ENCODE data around the gene CNFN.

CNFN gene

DNA sequence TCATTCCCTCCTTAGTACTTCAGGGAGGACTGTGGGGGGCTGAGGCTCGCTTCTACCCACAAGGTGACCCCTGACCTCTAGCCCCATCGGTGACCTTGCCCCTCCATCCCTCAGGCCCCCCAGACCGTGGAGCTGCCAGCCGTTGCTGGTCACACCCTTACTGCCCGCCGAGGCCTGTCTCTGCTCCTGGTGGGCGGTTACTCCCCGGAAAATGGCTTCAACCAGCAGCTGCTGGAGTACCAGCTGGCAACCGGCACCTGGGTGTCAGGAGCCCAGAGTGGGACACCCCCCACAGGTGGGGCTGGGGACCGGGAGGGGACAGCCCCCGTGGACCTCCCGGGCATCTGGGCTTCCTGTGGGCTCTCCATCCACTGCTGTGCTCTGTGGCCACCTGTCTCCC lies 32.8 kb downstream of the CNFN start:
- H4K91ac ChIP-seq (ENCODE audit: low read depth, low read length) = no peak overlapping the region
- no peak overlapping the region for H2BK120ac ChIP-seq (ENCODE audit: insufficient read depth, low read length, poor library complexity)
- H4K12ac ChIP-seq (ENCODE audit: low read depth, low read length) = no peak overlapping the region
- no peak overlapping the region for H2AK5ac ChIP-seq (ENCODE audit: low read length)
- no peak overlapping the region for H3K4me2 ChIP-seq (ENCODE audit: low read length)
- H3K79me2 ChIP-seq (ENCODE audit: control insufficient read depth, insufficient read depth, low read length, poor library complexity) = no peaks in the 10 kb centered on the region
- no peak overlapping the region for H3K4me3 ChIP-seq (ENCODE audit: low read depth, low read length)
- no peak overlapping the region for H2BK5ac ChIP-seq (ENCODE audit: low read depth, low read length, poor library complexity)
- H3K79me1 ChIP-seq (ENCODE audit: low read length) = no peaks in the 10 kb centered on the region
- H2BK12ac ChIP-seq (ENCODE audit: low read length) = no peak overlapping the region
- H3K23ac ChIP-seq (ENCODE audit: low read length) = no peak overlapping the region
- H3K4me1 ChIP-seq (ENCODE audit: control insufficient read depth in 1 of 2, insufficient read depth in 2 of 2, low read length in 2 of 2) = peaks cover 5 to 6% of the 10 kb centered on the region in 2 experiments
- H3K27me3 ChIP-seq (ENCODE audit: insufficient read depth, low read length) = no peaks in the 10 kb centered on the region
- peaks cover 36 to 43% of the 10 kb centered on the region in 2 experiments for H3K36me3 ChIP-seq (ENCODE audit: control insufficient read depth in 1 of 2, insufficient read depth in 2 of 2, low read length in 2 of 2)
- no peak overlapping the region for H3K18ac ChIP-seq (ENCODE audit: low read length)
- no peak overlapping the region for H3K9ac ChIP-seq (ENCODE audit: low read length)
- no peak overlapping the region for H3K27ac ChIP-seq (ENCODE audit: low read depth, low read length)
- no peak overlapping the region for H3K14ac ChIP-seq (ENCODE audit: low read length)
- no peak for DNase-seq
- peaks cover 2% of the 10 kb centered on the region for H3K9me3 ChIP-seq (ENCODE audit: insufficient read depth, low read depth, low read length)
- H4K8ac ChIP-seq (ENCODE audit: low read depth, low read length) = no peak overlapping the region
- H3K4ac ChIP-seq (ENCODE audit: low read depth, low read length) = no peak overlapping the region
- no peak overlapping the region for H2AFZ ChIP-seq (ENCODE audit: insufficient read depth, low read length, poor library complexity)
- no CpG with 5 or more reads among the region's 12 CpGs for WGBS (ENCODE audit: extremely low coverage, insufficient coverage, insufficient read length)

DNA sequence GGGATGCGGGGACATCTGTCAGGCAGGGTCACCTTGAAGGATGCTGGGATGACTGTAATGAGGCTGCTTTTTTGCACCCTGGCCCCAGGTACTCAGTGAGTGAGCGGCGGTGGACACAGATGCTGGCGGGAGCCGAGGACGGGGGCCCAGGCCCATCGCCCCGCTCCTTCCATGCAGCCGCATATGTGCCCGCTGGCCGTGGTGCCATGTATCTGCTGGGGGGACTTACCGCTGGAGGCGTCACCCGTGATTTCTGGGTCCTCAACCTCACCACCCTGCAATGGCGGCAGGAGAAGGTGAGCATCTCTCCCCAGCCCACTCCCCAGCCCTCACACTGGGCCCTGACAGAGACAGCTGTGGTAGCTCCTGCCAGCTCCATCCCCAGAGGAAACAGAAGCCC lies 33.4 kb downstream of the CNFN start:
- Histone ChIP-seq H3K36me3 (ENCODE audit: control insufficient read depth in 1 of 2, insufficient read depth in 2 of 2, low read length in 2 of 2) (peaks cover 32 to 43% of the 10 kb centered on the region in 2 experiments), H2AK5ac (ENCODE audit: low read length) (no peak overlapping the region), H3K4me1 (ENCODE audit: control insufficient read depth in 1 of 2, insufficient read depth in 2 of 2, low read length in 2 of 2) (peaks cover 5 to 6% of the 10 kb centered on the region in 2 experiments), H4K12ac (ENCODE audit: low read depth, low read length) (no peak overlapping the region), H2BK5ac (ENCODE audit: low read depth, low read length, poor library complexity) (no peak overlapping the region), H3K23ac (ENCODE audit: low read length) (no peak overlapping the region), H3K4ac (ENCODE audit: low read depth, low read length) (no peak overlapping the region), H2BK12ac (ENCODE audit: low read length) (no peak overlapping the region), H2AFZ (ENCODE audit: insufficient read depth, low read length, poor library complexity) (no peak overlapping the region), H3K27me3 (ENCODE audit: insufficient read depth, low read length) (no peaks in the 10 kb centered on the region), H3K14ac (ENCODE audit: low read length) (no peak overlapping the region), H3K18ac (ENCODE audit: low read length) (no peak overlapping the region), H3K4me2 (ENCODE audit: low read length) (no peak overlapping the region), H4K8ac (ENCODE audit: low read depth, low read length) (no peak overlapping the region), H3K4me3 (ENCODE audit: low read depth, low read length) (no peak overlapping the region), H3K9ac (ENCODE audit: low read length) (no peak overlapping the region), H2BK120ac (ENCODE audit: insufficient read depth, low read length, poor library complexity) (no peak overlapping the region), H4K91ac (ENCODE audit: low read depth, low read length) (no peak overlapping the region), H3K9me3 (ENCODE audit: insufficient read depth, low read depth, low read length) (peaks cover 2% of the 10 kb centered on the region), H3K27ac (ENCODE audit: low read depth, low read length) (no peak overlapping the region), H3K79me2 (ENCODE audit: control insufficient read depth, insufficient read depth, low read length, poor library complexity) (no peaks in the 10 kb centered on the region), H3K79me1 (ENCODE audit: low read length) (no peaks in the 10 kb centered on the region)
- WGBS (ENCODE audit: extremely low coverage, insufficient coverage, insufficient read length) = no CpG with 5 or more reads among the region's 15 CpGs
- DNase-seq = no peak

DNA sequence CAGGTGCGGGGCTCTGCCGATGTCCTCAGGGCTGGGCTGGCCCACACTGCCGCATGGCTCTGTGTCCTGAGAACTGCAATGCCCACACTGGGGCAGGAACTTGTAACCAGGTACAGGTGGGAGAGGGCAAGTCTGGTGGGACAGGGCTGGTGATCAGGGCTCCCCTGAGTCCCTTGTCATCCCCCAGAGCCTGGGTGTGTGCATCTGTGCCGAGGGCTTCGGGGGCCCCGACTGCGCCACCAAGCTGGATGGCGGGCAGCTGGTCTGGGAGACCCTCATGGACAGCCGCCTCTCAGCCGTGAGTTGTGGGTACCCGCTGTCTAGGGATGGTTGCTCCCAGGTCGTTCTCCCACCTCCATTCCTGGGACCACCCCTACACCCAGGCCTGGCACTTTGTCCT lies 34.2 kb downstream of the CNFN start:
- no CpG with 5 or more reads among the region's 12 CpGs for WGBS (ENCODE audit: extremely low coverage, insufficient coverage, insufficient read length)
- no peak overlapping the region for H2BK5ac ChIP-seq (ENCODE audit: low read depth, low read length, poor library complexity)
- H4K8ac ChIP-seq (ENCODE audit: low read depth, low read length) = no peak overlapping the region

DNA sequence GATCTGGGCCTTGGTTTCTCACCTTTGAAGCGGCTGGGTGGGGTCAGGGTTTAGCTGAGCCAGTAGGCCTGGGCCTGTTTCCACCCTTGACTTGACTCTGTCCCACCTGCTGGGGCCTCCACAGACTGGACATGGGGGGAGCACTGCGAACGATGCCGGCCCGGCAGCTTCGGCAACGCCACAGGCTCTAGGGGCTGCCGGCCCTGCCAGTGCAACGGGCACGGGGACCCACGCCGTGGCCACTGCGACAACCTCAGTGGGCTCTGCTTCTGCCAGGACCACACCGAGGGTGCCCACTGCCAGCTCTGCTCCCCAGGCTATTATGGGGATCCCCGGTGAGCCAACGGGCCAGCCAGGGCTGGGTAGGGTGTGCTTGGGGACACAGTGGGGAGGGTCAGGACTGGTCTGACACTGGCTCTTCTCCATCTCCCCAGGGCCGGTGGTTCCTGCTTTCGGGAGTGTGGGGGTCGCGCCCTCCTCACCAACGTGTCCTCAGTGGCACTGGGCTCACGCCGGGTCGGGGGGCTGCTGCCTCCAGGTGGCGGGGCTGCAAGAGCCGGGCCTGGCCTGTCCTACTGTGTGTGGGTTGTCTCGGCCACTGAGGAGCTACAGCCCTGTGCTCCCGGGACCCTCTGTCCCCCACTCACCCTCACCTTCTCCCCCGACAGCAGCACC lies 36.6 kb downstream of the CNFN start:
- Histone ChIP-seq H3K27ac (ENCODE audit: low read depth, low read length) (no peak overlapping the region), H3K79me2 (ENCODE audit: control insufficient read depth, insufficient read depth, low read length, poor library complexity) (no peaks in the 10 kb centered on the region), H3K4ac (ENCODE audit: low read depth, low read length) (no peak overlapping the region)

More for the DNA sequence above, 34.2 kb downstream of the CNFN start:
- H4K12ac ChIP-seq (ENCODE audit: low read depth, low read length) = no peak overlapping the region
- no peak overlapping the region for H2BK12ac ChIP-seq (ENCODE audit: low read length)
- H3K14ac ChIP-seq (ENCODE audit: low read length) = no peak overlapping the region
- H3K4me1 ChIP-seq (ENCODE audit: control insufficient read depth in 1 of 2, insufficient read depth in 2 of 2, low read length in 2 of 2) = peaks cover 4 to 6% of the 10 kb centered on the region in 2 experiments
- no peak overlapping the region for H3K4me3 ChIP-seq (ENCODE audit: low read depth, low read length)
- no peak overlapping the region for H3K18ac ChIP-seq (ENCODE audit: low read length)
- no peak overlapping the region for H4K91ac ChIP-seq (ENCODE audit: low read depth, low read length)
- H2AK5ac ChIP-seq (ENCODE audit: low read length) = no peak overlapping the region
- no peaks in the 10 kb centered on the region for H3K27me3 ChIP-seq (ENCODE audit: insufficient read depth, low read length)
- no peak overlapping the region for H3K27ac ChIP-seq (ENCODE audit: low read depth, low read length)
- H3K4me2 ChIP-seq (ENCODE audit: low read length) = no peak overlapping the region
- no peak overlapping the region for H3K4ac ChIP-seq (ENCODE audit: low read depth, low read length)
- H3K79me2 ChIP-seq (ENCODE audit: control insufficient read depth, insufficient read depth, low read length, poor library complexity) = no peaks in the 10 kb centered on the region
- H3K79me1 ChIP-seq (ENCODE audit: low read length) = no peaks in the 10 kb centered on the region
- H3K9ac ChIP-seq (ENCODE audit: low read length) = no peak overlapping the region
- DNase-seq = no peak
- no peak overlapping the region for H2AFZ ChIP-seq (ENCODE audit: insufficient read depth, low read length, poor library complexity)
- peaks cover 2% of the 10 kb centered on the region for H3K9me3 ChIP-seq (ENCODE audit: insufficient read depth, low read depth, low read length)
- H3K36me3 ChIP-seq (ENCODE audit: control insufficient read depth in 1 of 2, insufficient read depth in 2 of 2, low read length in 2 of 2) = peaks cover 32 to 43% of the 10 kb centered on the region in 2 experiments
- no peak overlapping the region for H3K23ac ChIP-seq (ENCODE audit: low read length)
- no peak overlapping the region for H2BK120ac ChIP-seq (ENCODE audit: insufficient read depth, low read length, poor library complexity)

More for the DNA sequence above, 36.6 kb downstream of the CNFN start:
- Histone ChIP-seq H3K4me3 (ENCODE audit: low read depth, low read length) (no peak overlapping the region), H2AFZ (ENCODE audit: insufficient read depth, low read length, poor library complexity) (no peak overlapping the region), H4K8ac (ENCODE audit: low read depth, low read length) (no peak overlapping the region), H2BK5ac (ENCODE audit: low read depth, low read length, poor library complexity) (no peak overlapping the region), H2BK12ac (ENCODE audit: low read length) (no peak overlapping the region), H2AK5ac (ENCODE audit: low read length) (no peak overlapping the region), H3K9ac (ENCODE audit: low read length) (no peak overlapping the region), H4K91ac (ENCODE audit: low read depth, low read length) (no peak overlapping the region), H3K18ac (ENCODE audit: low read length) (no peak overlapping the region), H3K23ac (ENCODE audit: low read length) (no peak overlapping the region), H4K12ac (ENCODE audit: low read depth, low read length) (no peak overlapping the region), H3K9me3 (ENCODE audit: insufficient read depth, low read depth, low read length) (peaks cover 2% of the 10 kb centered on the region), H3K36me3 (ENCODE audit: control insufficient read depth in 1 of 2, insufficient read depth in 2 of 2, low read length in 2 of 2) (peaks cover 34 to 46% of the 10 kb centered on the region in 2 experiments), H3K79me1 (ENCODE audit: low read length) (no peaks in the 10 kb centered on the region), H3K4me2 (ENCODE audit: low read length) (no peak overlapping the region), H3K27me3 (ENCODE audit: insufficient read depth, low read length) (no peaks in the 10 kb centered on the region), H3K14ac (ENCODE audit: low read length) (no peak overlapping the region), H2BK120ac (ENCODE audit: insufficient read depth, low read length, poor library complexity) (no peak overlapping the region), H3K4me1 (ENCODE audit: control insufficient read depth in 1 of 2, insufficient read depth in 2 of 2, low read length in 2 of 2) (no peaks in the 10 kb centered on the region)
- WGBS (ENCODE audit: extremely low coverage, insufficient coverage, insufficient read length) = no CpG with 5 or more reads among the region's 29 CpGs
- no peak for DNase-seq
